ENCODE measurements around the gene GRAMD2A. TPM values are rescaled to one million over a fixed set of nuclear protein-coding genes. Genes with fewer than 3 reads are reported as not detected.

Gene GRAMD2A
- total RNA-seq, 1 donor from 2014 or later, result 5.5 TPM

DNA sequence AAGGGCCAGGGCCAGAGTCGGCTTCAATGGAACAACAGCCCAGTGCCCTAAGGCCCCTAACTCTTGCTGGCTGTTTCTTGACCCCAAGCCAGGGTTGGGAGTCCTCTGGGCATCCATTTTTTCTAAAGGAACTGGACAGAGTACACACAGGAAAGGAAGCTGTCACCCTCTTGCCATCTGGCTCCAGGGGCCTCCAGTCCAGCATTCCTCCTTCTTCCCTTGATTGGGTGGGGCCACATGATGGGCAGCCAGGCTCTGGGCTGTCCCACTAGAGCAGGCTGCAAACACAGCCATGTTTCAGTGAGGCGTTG is 1.6 kb upstream of the GRAMD2A start:
- Histone ChIP-seq H3K27me3 (ENCODE audit: control insufficient read depth, insufficient read depth, low read length) (no peaks in the 10 kb centered on the region), H3K4me3 (ENCODE audit: low read depth, low read length) (no peak overlapping the region), H3K36me3 (ENCODE audit: control insufficient read depth, insufficient read depth, low read length) (peaks cover 32% of the 10 kb centered on the region)
- DNase-seq (ENCODE audit: low read depth) (no peak), FAIRE-seq (no peak)
- TF ChIP-seq, protein P1, sequence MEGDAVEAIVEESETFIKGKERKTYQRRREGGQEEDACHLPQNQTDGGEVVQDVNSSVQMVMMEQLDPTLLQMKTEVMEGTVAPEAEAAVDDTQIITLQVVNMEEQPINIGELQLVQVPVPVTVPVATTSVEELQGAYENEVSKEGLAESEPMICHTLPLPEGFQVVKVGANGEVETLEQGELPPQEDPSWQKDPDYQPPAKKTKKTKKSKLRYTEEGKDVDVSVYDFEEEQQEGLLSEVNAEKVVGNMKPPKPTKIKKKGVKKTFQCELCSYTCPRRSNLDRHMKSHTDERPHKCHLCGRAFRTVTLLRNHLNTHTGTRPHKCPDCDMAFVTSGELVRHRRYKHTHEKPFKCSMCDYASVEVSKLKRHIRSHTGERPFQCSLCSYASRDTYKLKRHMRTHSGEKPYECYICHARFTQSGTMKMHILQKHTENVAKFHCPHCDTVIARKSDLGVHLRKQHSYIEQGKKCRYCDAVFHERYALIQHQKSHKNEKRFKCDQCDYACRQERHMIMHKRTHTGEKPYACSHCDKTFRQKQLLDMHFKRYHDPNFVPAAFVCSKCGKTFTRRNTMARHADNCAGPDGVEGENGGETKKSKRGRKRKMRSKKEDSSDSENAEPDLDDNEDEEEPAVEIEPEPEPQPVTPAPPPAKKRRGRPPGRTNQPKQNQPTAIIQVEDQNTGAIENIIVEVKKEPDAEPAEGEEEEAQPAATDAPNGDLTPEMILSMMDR (IDR thresholded peaks at IDR 0.05; ENCODE audit: insufficient read depth, low read length, severe bottlenecking), result no peak

- FAIRE-seq (no peak), DNase-seq (ENCODE audit: low read depth) (no peak)
- Histone ChIP-seq H3K27me3 (ENCODE audit: control insufficient read depth, insufficient read depth, low read length) (no peaks in the 10 kb centered on the region), H3K4me3 (ENCODE audit: low read depth, low read length) (no peak overlapping the region), H3K36me3 (ENCODE audit: control insufficient read depth, insufficient read depth, low read length) (peaks cover 32% of the 10 kb centered on the region)
- TF ChIP-seq, protein P1 (IDR thresholded peaks at IDR 0.05; ENCODE audit: insufficient read depth, low read length, severe bottlenecking), result no peak
These were observed 993 bp upstream of the GRAMD2A start for GRCh38 chr15:72198356-72199204.

DNA sequence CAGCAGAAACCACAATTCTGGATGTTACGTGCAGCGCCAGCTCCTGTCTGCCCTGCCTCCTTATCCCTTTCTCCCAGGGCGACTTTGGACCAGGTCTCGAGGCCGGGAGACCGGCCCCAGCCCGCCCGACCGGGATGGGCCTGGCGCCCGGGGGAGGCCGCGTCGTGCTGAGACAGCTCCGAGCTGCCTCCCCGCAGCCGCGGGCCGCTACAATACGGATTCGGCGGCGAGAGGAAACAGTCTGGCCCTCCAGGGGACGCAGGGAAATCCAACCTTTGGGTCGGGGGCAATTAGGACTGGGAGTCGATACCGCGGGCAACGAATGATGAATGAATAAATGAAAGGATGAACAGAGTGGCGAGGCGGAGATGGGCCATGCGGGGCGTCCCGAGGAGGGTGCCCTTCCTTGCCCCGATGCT is 537 bp downstream of the GRAMD2A start:
- FAIRE-seq, result no peak

GRCh38 chr15:72196409-72197040 is 1.1 kb downstream of the GRAMD2A start:
- DNase-seq (ENCODE audit: low read depth) (peak; percentile 30), FAIRE-seq (peak; percentile 23)
- H3K36me3 ChIP-seq (ENCODE audit: control insufficient read depth, insufficient read depth, low read length), result peaks cover 19% of the 10 kb centered on the region
- H3K27me3 ChIP-seq (ENCODE audit: control insufficient read depth, insufficient read depth, low read length), result no peaks in the 10 kb centered on the region
- peak overlapping the region; percentile 47 for H3K4me3 ChIP-seq (ENCODE audit: low read depth, low read length)
- TF ChIP-seq, protein P1 (IDR thresholded peaks at IDR 0.05; ENCODE audit: insufficient read depth, low read length, severe bottlenecking), result no peak

More for the DNA sequence above, 537 bp downstream of the GRAMD2A start:
- no peaks in the 10 kb centered on the region for H3K27me3 ChIP-seq (ENCODE audit: control insufficient read depth, insufficient read depth, low read length)
- H3K36me3 ChIP-seq (ENCODE audit: control insufficient read depth, insufficient read depth, low read length), result peaks cover 23% of the 10 kb centered on the region
- peak overlapping the region; percentile 47 for H3K4me3 ChIP-seq (ENCODE audit: low read depth, low read length)
- TF ChIP-seq, protein P1 (IDR thresholded peaks at IDR 0.05; ENCODE audit: insufficient read depth, low read length, severe bottlenecking), result no peak
- peak; percentile 24 for DNase-seq (ENCODE audit: low read depth)

- H3K27me3 ChIP-seq (ENCODE audit: control insufficient read depth, insufficient read depth, low read length), result no peaks in the 10 kb centered on the region
- H3K36me3 ChIP-seq (ENCODE audit: control insufficient read depth, insufficient read depth, low read length), result peaks cover 5% of the 10 kb centered on the region
- H3K4me3 ChIP-seq (ENCODE audit: low read depth, low read length), result no peak overlapping the region
- TF ChIP-seq, protein P1 (IDR thresholded peaks at IDR 0.05; ENCODE audit: insufficient read depth, low read length, severe bottlenecking), result no peak
- peak; percentile 56 for DNase-seq (ENCODE audit: low read depth)
- FAIRE-seq, result no peak
These were observed 2.5 kb downstream of the GRAMD2A start for GRCh38 chr15:72195101-72195511.
